HG02588 (cell line): ENCODE data around the gene LLGL2.

ENCODE experiments used
- ATAC-seq: cut with Tn5 transposase; IDR thresholded peaks from one replicate; pipeline ENCODE4 v1.9.1; 2021; ENCODE audit warnings: mild to moderate bottlenecking, moderate library complexity; ENCODE audit not compliant: unreplicated experiment

The LLGL2 gene

DNA sequence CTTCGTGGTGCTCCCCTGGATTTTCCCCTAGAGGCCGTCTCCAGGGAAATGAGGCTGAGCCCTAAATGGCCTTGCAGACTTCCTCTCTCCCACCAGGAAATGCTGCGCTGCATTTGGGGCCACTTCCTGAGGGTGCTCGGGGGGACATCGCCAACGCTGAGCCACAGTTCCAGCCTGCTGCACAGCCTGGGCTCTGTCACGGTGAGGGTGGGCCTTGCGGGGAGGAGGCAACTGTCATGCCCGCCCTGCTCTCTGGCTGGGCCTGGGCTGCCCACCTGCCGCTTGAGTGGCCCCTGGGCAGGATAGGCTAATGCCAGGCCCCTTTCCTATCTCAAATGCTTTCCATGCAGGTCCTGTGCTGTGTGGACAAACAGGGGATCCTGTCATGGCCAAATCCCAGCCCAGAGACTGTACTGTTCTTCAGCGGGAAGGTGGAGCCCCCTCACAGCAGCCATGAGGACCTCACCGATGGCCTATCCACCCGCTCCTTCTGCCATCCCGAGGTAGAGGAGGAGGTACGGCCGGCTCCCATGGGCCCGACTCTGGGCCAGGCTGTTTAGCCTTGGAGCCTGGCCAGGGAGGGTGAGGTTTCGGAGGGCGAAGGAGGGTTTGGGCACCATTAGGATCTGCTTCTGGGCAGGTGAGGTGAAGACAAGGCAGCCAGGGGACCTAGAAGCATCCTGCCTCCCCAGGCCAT, 34.4 kb upstream of the LLGL2 start:
- ATAC-seq: no peak

DNA sequence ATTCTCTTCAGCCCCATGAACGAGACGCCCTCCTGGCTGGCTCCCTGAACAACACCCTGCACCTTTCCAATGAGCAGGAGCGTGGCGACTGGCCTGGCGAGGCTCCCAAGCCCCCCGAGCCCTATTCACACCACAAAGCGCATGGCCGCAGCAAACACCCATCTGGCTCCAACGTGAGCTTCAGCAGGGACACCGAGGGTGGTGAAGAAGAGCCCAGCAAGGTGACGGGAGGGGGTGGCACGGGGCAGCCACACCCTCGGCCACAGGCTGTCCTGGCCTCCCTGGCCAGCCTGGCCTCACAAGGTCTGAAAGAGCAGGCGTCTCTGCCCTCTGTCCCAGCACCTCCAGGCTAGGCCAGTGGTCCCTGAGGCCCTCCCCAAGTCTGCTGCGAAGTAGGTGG, 33.8 kb upstream of the LLGL2 start:
- no peak for ATAC-seq

DNA sequence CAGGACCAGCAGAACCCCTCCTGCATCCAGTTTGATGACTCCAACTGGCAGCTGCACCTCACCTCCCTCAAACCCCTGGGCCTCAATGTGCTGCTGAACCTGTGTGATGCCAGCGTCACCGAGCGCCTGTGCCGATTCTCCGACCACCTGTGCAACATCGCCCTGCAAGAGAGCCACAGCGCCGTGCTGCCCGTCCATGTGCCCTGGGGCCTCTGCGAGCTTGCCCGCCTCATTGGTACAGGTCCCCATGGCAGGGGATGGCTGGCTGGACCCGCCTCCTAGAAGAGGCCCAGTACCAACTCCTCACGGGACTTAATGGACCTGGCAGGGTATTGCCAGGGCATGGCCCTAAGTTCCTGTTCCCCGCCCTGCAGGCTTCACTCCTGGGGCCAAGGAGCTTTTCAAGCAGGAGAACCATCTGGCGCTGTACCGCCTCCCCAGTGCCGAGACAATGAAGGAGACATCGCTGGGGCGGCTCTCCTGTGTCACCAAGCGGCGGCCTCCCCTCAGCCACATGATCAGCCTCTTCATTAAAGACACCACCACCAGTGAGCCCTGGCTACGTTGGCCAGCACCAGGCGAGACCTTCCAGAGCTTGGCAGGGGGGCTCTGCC, 32.8 kb upstream of the LLGL2 start:
- no peak for ATAC-seq

DNA sequence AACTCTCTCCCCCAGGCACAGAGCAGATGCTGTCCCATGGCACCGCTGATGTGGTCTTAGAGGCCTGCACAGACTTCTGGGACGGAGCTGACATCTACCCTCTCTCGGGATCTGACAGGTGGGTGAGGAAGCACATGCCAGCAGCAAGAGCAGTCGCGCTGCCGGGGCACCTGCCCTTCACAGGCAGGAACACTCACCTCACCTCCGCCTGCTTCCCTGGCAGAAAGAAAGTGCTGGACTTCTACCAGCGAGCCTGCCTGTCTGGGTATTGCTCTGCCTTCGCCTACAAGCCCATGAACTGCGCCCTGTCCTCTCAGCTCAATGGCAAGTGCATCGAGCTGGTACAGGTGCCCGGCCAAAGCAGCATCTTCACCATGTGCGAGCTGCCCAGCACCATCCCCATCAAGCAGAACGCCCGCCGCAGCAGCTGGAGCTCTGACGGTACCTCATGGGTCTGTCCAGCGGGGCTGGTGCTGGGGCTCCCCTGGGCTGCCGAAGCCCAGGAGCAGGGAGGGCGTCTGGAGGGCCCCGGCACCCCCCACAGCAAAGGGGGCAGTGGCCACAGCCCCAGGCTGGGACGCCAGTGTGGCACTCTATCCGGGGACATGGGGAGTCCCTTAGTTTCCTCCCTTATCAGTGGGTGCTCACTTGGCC, 31.9 kb upstream of the LLGL2 start:
- no peak for ATAC-seq

GRCh38 chr17:75494326-75494877, 31.1 kb upstream of the LLGL2 start:
- no peak for ATAC-seq

DNA sequence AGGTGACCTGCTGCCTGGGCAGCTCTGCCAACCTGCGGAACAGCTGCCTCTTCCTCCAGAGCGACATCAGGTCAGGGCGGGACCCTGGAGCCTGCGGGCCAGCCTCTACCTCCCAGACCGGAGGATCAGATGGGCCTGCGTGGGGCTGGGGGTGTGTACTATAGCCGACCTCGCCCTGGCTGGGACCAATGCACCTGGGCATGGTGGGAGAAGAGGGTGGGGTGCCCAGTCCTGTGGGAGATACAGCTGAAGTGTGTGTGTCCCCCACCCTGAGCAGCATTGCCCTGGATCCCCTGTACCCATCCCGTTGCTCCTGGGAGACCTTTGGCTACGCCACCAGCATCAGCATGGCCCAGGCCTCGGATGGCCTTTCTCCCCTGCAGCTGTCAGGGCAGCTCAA, 29.5 kb upstream of the LLGL2 start:
- no peak for ATAC-seq

DNA sequence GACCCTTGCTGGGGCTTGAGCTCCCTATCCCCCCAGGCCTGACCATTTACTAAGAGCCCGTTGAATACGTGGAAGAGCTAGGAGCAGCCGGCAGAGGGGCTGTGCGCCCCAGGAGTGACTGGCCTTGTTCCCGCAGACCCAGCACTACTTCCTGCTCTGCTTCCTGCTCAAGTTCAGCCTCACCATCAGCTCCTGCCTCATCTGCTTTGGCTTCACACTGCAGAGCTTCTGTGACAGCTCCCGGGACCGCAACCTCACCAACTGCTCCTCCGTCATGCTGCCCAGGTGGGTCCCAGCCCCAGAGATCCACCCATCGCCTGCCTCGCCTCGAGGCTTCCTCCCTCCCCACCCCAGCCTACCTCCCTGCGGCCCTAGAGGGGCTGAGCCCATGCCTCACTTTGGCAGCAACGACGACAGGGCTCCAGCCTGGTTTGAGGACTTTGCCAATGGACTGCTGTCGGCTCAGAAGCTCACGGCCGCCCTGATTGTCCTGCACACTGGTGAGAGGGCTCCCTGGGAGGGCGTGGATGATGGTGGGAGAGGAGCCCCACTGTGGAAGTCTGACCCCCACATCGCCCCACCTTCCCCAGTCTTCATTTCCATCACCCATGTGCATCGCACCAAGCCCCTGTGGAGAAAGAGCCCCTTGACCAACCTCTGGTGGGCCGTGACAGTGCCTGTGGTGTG, 27.3 kb upstream of the LLGL2 start:
- no peak for ATAC-seq

DNA sequence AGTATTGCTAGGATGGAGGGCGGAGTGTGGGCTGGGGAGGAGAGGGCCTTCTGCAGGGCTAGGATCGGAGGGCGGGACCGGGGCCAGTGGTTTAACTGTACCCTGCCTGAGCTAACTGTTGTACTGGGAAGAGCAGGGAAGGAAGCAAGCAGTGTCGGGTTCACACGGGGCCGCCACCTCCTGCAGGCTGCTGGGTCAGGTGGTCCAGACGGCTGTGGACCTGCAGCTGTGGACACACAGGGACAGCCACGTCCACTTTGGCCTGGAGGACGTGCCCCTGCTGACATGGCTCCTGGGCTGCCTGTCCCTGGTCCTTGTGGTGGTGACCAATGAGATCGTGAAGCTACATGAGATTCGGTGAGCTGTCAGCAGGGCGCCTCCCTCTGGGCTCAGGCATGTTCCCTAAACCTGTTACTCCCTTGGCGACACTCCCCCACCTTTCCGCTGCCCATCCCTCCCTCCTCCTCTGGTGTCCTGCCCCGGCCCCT, 26.7 kb upstream of the LLGL2 start:
- ATAC-seq: no peak

- ATAC-seq: no peak
Measured at GRCh38 chr17:75499313-75500022, 26.0 kb upstream of the LLGL2 start.

GRCh38 chr17:75500419-75501216, 24.9 kb upstream of the LLGL2 start:
- ATAC-seq: no peak

DNA sequence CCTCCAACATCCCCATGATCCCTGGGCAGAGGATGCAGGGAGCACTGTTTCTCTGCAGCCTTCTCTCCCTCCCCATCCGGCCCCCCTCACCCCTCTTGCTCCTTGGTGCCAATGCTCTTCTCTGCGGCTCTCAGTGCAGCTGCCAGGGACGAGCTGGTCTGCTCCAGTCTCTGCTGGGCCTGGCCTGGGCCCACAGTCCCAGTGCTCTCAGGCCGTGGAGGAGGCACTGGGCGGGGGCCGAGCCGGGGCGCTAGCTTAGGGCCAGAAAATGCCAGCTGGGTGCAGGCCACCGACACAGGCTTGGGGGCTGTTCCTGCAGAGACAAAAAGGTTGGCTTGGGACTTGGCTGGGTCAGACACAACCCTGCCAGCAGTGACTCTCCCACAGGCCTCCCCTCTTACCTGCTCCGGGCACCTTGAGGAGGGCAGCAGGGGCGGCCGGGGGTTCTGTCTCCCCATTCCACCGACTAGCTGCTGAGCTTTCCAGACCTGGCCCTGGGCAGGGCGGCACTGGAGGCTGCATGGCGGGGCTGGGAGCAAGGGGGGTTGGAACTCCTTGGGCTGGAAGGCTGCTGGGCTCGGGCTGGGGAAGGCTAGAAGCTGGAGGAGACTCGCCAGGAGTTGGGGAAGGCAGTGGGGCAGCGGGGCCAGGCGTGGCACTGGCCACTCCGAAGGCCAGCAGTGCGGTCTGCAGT, 24.0 kb upstream of the LLGL2 start:
- no peak for ATAC-seq

GRCh38 chr17:75502072-75502720, 23.3 kb upstream of the LLGL2 start:
- ATAC-seq: no peak

DNA sequence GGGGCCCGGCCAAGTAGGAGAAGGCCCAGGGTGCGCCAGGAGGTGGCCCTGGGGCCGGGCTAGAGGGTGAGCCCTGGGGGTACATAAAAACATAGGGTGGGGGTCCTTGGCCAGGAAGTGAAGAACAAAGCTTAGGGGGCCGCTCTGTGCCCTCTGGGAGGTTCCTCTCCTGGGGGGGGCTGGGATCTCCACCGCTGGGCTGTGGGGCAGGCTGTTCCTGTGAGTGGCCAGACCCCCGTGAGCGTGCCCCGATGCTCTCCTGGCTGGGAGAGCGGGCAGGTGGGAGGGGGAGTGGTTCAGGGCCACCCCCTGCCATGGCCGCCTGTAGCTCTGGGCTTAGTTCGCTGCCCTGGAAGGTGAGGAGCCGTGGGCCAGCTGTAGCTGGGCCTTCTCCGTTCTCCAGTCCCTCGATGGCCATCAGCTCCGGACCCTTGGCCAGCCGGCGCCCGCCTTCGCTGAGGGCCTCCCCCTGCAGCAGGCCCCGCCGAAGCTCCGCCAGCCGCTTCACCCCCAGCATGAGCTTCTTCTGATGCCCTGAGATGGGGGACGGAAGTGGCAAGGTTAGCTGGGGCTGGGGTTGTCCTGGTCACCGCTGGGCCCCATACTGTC, 22.7 kb upstream of the LLGL2 start:
- ATAC-seq: no peak

DNA sequence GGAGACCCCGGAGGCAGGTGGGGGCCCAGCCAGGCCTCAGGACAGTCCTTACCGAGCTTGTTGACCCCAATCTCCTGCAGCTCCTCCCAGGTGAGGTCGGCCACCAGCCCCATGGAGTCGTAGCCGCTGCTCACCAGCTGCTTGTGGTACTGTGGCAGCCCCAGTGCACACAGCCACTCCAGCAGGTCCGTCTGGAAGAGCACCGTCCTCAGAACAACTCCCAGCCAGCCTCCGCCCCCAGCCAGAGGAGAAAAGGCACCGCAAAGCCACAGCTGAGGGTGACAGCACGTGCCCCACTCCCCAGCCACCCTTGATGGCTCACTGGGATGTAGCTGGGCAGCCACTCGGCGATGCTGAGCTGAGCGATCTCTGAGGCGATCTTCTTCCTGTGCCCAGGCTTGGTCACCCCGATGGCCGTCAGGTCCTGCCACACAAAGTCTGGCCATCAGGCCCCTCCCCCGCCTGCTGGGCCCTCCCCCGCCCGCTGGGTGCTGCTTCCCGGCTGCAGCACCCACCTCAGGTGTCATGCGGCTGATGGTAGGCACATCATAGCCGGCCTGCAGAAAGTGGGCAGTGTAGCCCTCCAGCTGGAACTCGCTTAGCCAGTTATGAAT, 22.1 kb upstream of the LLGL2 start:
- ATAC-seq: no peak

DNA sequence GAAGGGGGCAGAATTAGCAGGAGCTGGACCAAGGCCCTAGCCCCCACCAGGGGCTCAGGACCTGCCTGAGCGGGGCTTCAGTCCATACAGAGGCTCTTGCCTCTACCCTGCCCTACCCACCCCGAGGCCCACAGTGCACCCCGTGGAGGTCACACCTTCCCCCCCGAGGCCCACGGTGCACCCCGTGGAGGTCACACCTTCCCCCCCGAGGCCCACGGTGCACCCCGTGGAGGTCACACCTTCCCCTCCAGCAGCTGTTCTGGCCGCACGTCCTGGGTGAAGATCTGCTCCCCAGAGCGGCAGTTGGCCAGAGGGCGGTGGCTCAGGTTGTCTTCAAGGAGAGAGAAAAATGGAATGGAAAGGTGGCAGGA, 21.5 kb upstream of the LLGL2 start:
- ATAC-seq: no peak

- no peak for ATAC-seq
Measured at GRCh38 chr17:75504347-75505151, 20.9 kb upstream of the LLGL2 start.

- no peak for ATAC-seq
Measured at GRCh38 chr17:75505152-75505409, 20.4 kb upstream of the LLGL2 start.
